Fibroblast of lung (primary cell): Measurements from ENCODE around the gene CPA4. TPM values are rescaled to one million over a fixed set of nuclear protein-coding genes. Genes with fewer than 3 reads are reported as not detected.

Experiments used
- DNase-seq, 2 donors: peaks; one replicate each; pipeline versions ENCODE4 v3.0.0 to v3.0.0-alpha.2; 2010; ENCODE audit warnings: low read depth in 2 of 2
- H2AFZ ChIP-seq: 2 replicates; pipeline ENCODE4 v1.5.1; 2012; ENCODE audit warnings: low read length, control low read depth, inconsistent platforms
- H3K27ac ChIP-seq: 2 replicates; pipeline ENCODE4 v1.5.1; 2011; ENCODE audit warnings: low read length, control low read depth; ENCODE audit not compliant: insufficient read depth
- H3K27me3 ChIP-seq: 2 replicates; pipeline ENCODE4 v1.5.1; 2011; ENCODE audit warnings: mild to moderate bottlenecking, low read length; ENCODE audit not compliant: control insufficient read depth, insufficient read depth
- H3K36me3 ChIP-seq: 2 replicates; pipeline ENCODE4 v1.5.1; 2011; ENCODE audit warnings: low read length; ENCODE audit not compliant: control insufficient read depth, insufficient read depth
- H3K4me1 ChIP-seq: 2 replicates; pipeline ENCODE4 v1.5.1; 2011; ENCODE audit warnings: low read length; ENCODE audit not compliant: control insufficient read depth, insufficient read depth; ENCODE audit errors: extremely low read depth
- H3K4me2 ChIP-seq: 2 replicates; pipeline ENCODE4 v1.5.1; 2011; ENCODE audit warnings: low read length, control low read depth; ENCODE audit not compliant: insufficient read depth; ENCODE audit errors: extremely low read depth
- H3K4me3 ChIP-seq, 4 experiments: fragments of 200-600 bp in 1 of 4; sonication (generic) in 1 of 4; replicated peaks in 1 of 4; 2 replicates each; pipeline ENCODE4 v1.5.1; 2011 to 2016; ENCODE audit warnings: low read length in 4 of 4, low read depth in 3 of 4, mild to moderate bottlenecking in 3 of 4, control low read depth in 2 of 4, inconsistent platforms in 1 of 4, mixed read lengths in 1 of 4; ENCODE audit not compliant: insufficient read depth in 1 of 4; ENCODE audit errors: control extremely low read depth in 1 of 4
- H3K79me2 ChIP-seq: 2 replicates; pipeline ENCODE4 v1.5.1; 2012; ENCODE audit warnings: mild to moderate bottlenecking, low read length, inconsistent platforms; ENCODE audit not compliant: control insufficient read depth, insufficient read depth
- H3K9ac ChIP-seq: 2 replicates; pipeline ENCODE4 v1.5.1; 2011; ENCODE audit warnings: mild to moderate bottlenecking, low read length, control low read depth; ENCODE audit not compliant: insufficient read depth
- H3K9me3 ChIP-seq: 2 replicates; pipeline ENCODE4 v1.5.1; 2012; ENCODE audit warnings: low read depth, low read length; ENCODE audit not compliant: control insufficient read depth, insufficient read depth
- H4K20me1 ChIP-seq: 2 replicates; pipeline ENCODE4 v1.5.1; 2011; ENCODE audit warnings: low read length; ENCODE audit not compliant: control insufficient read depth, insufficient read depth; ENCODE audit errors: extremely low read depth
- EZH2 ChIP-seq: IDR thresholded peaks from 2 replicates; pipeline ENCODE4 v1.5.1; 2012; ENCODE audit warnings: low read length, control low read depth, mild to moderate bottlenecking; ENCODE audit errors: missing control alignments
- polyA plus RNA-seq, 2 donors: library from polyadenylated mRNA; depleted of rRNA in 1 of 2; stranded (reverse) in 1 of 2; unstranded in 1 of 2; fragments of >200 nt; gene quantifications; 2 replicates each; pipeline ENCODE4 v1.2.1, GENCODE V29; 2011 to 2012; ENCODE audit warnings: missing spikeins in 1 of 2
- total RNA-seq: library from RNA; depleted of rRNA; stranded (reverse); fragments of >200 nt; gene quantifications from 2 replicates; pipeline ENCODE4 v1.2.1, GENCODE V29; 2014
- TF ChIP-seq, protein P1 (sequence below), 2 donors: IDR thresholded peaks in 1 of 2; conservative IDR thresholded peaks in 1 of 2; 1 replicate in 1 of 2; 2 replicates in 1 of 2; pipeline ENCODE4 v1.5.1; 2011 to 2012; ENCODE audit warnings: low read length in 2 of 2, control low read depth in 1 of 2, inconsistent platforms in 1 of 2, low read depth in 1 of 2, mild to moderate bottlenecking in 1 of 2

CPA4 gene
- total and polyA plus RNA-seq, 2 donors (not counting 1 experiment from before 2014, with no cell fraction given) = 6.4 to 48.3 TPM

DNA sequence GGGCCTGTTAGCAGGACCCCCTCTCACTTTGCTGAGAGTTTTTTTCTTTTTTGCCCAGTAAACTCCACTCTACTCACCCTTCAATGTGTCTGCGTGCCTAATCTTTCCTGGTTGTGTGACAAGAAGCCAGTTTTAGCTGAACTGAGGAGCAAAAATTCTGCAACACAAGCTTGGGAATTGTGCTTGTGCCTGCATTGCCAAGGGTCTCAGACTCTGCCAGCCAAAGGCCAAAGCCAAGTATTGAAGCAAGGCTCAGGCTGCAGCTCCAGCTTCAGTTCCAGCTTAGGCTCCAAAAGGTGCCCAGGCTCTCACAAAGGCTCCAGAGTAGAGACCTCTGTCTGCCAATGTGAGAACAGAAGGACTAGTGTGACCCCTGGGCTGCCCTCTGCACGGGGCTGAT is 30.5 kb upstream of the CPA4 start:
- Histone ChIP-seq H3K4me1 (no peaks in the 10 kb centered on the region), H3K27me3 (no peaks in the 10 kb centered on the region), H3K36me3 (no peaks in the 10 kb centered on the region), H3K4me2 (no peak overlapping the region), H3K4me3 (no peak overlapping the region), H3K27ac (no peak overlapping the region), H3K9ac (no peak overlapping the region), H4K20me1 (no peaks in the 10 kb centered on the region), H2AFZ (no peak overlapping the region), H3K9me3 (no peaks in the 10 kb centered on the region), H3K79me2 (no peaks in the 10 kb centered on the region)
- TF ChIP-seq, protein P1, sequence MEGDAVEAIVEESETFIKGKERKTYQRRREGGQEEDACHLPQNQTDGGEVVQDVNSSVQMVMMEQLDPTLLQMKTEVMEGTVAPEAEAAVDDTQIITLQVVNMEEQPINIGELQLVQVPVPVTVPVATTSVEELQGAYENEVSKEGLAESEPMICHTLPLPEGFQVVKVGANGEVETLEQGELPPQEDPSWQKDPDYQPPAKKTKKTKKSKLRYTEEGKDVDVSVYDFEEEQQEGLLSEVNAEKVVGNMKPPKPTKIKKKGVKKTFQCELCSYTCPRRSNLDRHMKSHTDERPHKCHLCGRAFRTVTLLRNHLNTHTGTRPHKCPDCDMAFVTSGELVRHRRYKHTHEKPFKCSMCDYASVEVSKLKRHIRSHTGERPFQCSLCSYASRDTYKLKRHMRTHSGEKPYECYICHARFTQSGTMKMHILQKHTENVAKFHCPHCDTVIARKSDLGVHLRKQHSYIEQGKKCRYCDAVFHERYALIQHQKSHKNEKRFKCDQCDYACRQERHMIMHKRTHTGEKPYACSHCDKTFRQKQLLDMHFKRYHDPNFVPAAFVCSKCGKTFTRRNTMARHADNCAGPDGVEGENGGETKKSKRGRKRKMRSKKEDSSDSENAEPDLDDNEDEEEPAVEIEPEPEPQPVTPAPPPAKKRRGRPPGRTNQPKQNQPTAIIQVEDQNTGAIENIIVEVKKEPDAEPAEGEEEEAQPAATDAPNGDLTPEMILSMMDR (conservative IDR thresholded peaks at IDR 0.05 in 1 of 2, IDR thresholded peaks at IDR 0.05 in 1 of 2; ENCODE audit: low read depth in 1 of 2, low read length in 2 of 2) = no peak
- TF ChIP-seq EZH2 = no peak
- DNase-seq = no peak

DNA sequence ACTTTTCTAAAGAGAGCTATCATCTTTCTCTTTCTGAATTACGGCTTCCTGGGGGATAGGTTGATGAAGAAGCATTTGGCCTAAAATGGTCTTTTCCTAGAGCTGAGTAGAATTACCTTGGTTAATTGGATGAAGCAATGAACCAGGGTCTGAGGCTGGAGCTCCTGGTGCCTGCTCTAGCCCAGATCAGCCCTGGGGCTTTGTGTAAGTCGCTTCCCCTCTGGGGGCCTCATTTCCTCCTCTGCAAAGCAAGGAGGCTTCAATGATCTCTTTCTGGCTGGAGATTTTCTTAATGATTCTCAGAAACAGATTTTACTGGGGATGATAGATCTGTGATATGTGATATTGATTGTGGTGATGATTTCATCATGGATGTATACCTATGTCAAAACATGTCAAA is 29.8 kb upstream of the CPA4 start:
- H3K36me3 ChIP-seq = no peaks in the 10 kb centered on the region
- H3K9ac ChIP-seq = no peak overlapping the region
- no peaks in the 10 kb centered on the region for H3K79me2 ChIP-seq
- no peak overlapping the region for H3K4me2 ChIP-seq
- H4K20me1 ChIP-seq = no peaks in the 10 kb centered on the region
- H2AFZ ChIP-seq = no peak overlapping the region
- no peak overlapping the region for H3K27ac ChIP-seq
- no peaks in the 10 kb centered on the region for H3K4me1 ChIP-seq
- H3K27me3 ChIP-seq = no peaks in the 10 kb centered on the region
- H3K9me3 ChIP-seq = no peaks in the 10 kb centered on the region
- no peak overlapping the region for H3K4me3 ChIP-seq
- DNase-seq = no peak
- TF ChIP-seq, protein P1 (conservative IDR thresholded peaks at IDR 0.05 in 1 of 2, IDR thresholded peaks at IDR 0.05 in 1 of 2; ENCODE audit: low read depth in 1 of 2, low read length in 2 of 2) = no peak
- TF ChIP-seq EZH2 = no peak

DNA sequence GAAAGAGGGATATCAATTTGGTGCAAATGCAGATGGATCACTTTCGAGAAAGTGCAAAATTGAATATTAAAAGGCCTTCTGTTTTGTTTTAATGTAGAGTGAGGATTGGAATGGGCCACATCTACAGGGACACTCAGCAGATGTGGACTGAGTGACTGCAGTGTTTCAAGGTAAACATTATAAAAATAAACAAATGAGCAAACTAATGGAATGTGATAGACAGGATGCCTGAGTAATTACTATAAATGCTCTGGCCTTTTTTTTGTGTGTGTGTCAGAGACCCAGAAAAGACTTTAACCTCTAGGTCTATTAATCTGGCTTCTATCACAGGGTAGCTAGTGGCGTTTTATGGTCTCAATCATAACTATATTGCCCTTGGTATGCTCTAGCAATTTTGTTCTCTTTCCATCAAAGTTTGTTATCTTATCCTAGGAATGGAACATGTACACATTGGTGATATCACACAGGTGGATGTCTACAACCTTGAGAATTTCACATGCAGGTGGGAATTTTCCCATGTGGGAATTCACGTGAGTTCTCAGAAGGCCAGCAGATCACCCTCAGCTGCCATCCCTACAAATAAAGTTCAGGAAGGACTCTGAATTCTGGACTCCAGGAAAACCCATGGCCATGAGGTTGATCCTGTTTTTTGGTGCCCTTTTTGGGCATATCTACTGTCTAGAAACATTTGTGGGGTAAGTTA is 26.6 kb upstream of the CPA4 start, which contains the start of gene CPA2:
CPA2 (plus strand) TSS at position 606 of the 703 bp plus-strand sequence; CDS start at position 625, 19 bp downstream.
- no peak for TF ChIP-seq EZH2
- TF ChIP-seq, protein P1 (conservative IDR thresholded peaks at IDR 0.05 in 1 of 2, IDR thresholded peaks at IDR 0.05 in 1 of 2; ENCODE audit: low read depth in 1 of 2, low read length in 2 of 2) = no peak
- no peaks in the 10 kb centered on the region for H3K36me3 ChIP-seq
- H3K4me1 ChIP-seq = no peaks in the 10 kb centered on the region
- no peak for DNase-seq
- H3K79me2 ChIP-seq = no peaks in the 10 kb centered on the region
- H3K4me2 ChIP-seq = no peak within 1 kb of the TSS
- no peak within 1 kb of the TSS for H2AFZ ChIP-seq
- H3K9ac ChIP-seq = no peak within 1 kb of the TSS
- H3K27ac ChIP-seq = no peak within 1 kb of the TSS
- H4K20me1 ChIP-seq = no peaks in the 10 kb centered on the region
- no peak within 1 kb of the TSS for H3K4me3 ChIP-seq
- no peaks in the 10 kb centered on the region for H3K27me3 ChIP-seq
- H3K9me3 ChIP-seq = no peaks in the 10 kb centered on the region
